Activated CD8-positive, alpha-beta T cell treated with anti-CD3 and anti-CD28 coated beads for 36 hours (primary cell): ENCODE measurements around the gene LTB. TPM values are rescaled to one million over a fixed set of nuclear protein-coding genes. Genes with fewer than 3 reads are reported as not detected.
A peak's percentile ranks its signal among the peaks of the same experiment; 100 is the strongest.

ENCODE experiments used
- ATAC-seq: fragments of 200-7000 bp; cut with Tn5 transposase; one replicate; pipeline ENCODE4 v1.10.0; 2021; ENCODE audit warnings: mild to moderate bottlenecking, moderate library complexity
- CTCF ChIA-PET: fragments of 350-600 bp; sonication (Branson Sonifier 250); formaldehyde crosslinking; loops from one replicate; lab custom pipeline; 2021; ENCODE audit warnings: antibody characterized with exemption; lab: Charles Lee
- POLR2A ChIA-PET: fragments of 350-600 bp; sonication (Branson Sonifier 250); formaldehyde crosslinking; loops from one replicate; lab custom pipeline; 2021; ENCODE audit warnings: antibody characterized with exemption; lab: Charles Lee
- DNase-seq: peaks from one replicate; pipeline ENCODE4 v3.0.0-alpha.2; 2020
- H3K27ac Mint-ChIP-seq: one replicate; pipeline ENCODE4 v1.8.0; 2021; ENCODE audit warnings: mild to moderate bottlenecking, mixed read lengths
- H3K27me3 Mint-ChIP-seq: one replicate; pipeline ENCODE4 v1.8.0; 2021; ENCODE audit warnings: mixed read lengths
- H3K36me3 Mint-ChIP-seq: one replicate; pipeline ENCODE4 v1.8.0; 2021; ENCODE audit warnings: low read depth, mixed read lengths
- H3K4me1 Mint-ChIP-seq: one replicate; pipeline ENCODE4 v1.8.0; 2021; ENCODE audit warnings: low read depth, mixed read lengths
- H3K4me3 Mint-ChIP-seq: one replicate; pipeline ENCODE4 v1.8.0; 2021; ENCODE audit warnings: mild to moderate bottlenecking, moderate library complexity, mixed read lengths
- H3K9me3 Mint-ChIP-seq: one replicate; pipeline ENCODE4 v1.8.0; 2021; ENCODE audit warnings: mixed read lengths
- intact Hi-C: fragments of 100-400 bp; cut with micrococcal nuclease; formaldehyde crosslinking; loops from one replicate; pipeline ENCODE4 v1.10.0; 2022
- total RNA-seq, 2 experiments: library from RNA; stranded (reverse); gene quantifications; one replicate each; pipeline ENCODE4 v1.2.3, GENCODE V29; 2021
- TF ChIP-seq, protein P1 (sequence below): fragments of 200-600 bp; IDR thresholded peaks from one replicate; pipeline ENCODE4 v1.8.0; 2022; ENCODE audit warnings: antibody characterized with exemption, mild to moderate bottlenecking

LTB gene
- total RNA-seq, 2 experiments from 2014 or later: 368 to 375 TPM

DNA sequence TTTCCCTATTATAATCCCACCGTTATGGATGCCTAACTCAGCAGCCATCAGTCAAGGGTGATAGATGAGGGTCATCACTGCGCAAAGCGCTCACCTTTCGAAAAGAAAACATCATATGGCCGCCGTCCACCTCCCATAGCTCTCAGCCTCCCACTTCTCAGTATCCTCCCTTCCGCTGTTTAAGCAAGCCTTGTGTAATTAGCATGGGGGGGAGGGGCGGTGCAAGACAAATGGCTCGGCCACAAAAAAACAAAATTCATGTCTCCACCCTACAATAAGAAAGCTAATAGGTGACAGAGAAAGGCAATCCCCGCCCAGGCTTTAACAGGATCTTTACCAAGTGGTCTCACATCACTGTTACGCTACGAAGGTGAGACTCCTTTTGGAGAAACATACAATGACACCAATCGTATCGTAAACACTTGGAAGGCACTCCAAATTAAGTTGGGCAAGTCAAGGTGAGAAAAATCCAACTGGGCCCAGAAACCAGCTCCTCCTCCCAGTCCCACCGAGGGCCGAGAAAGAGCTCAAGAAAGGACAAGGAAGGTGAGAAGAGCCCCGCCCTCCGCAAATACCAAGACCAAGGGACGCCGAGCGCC, 41.1 kb downstream of the LTB start:
- CTCF ChIA-PET: interaction anchor here (1.0 to 56.2 kb wide), 8 partner anchors 9 to 141 kb away, joined by 5 to 2542 read pairs (median 6); partner anchors contain the start of genes LST1, LTB, NCR3 and TNF
- POLR2A ChIA-PET: interaction anchor here (0.6 to 6.0 kb wide), 47 partner anchors 10 to 1312 kb away, joined by 3 to 97 read pairs (median 4); partner anchors contain the start of genes AIF1, C6orf47, CSNK2B and DXO
- ATAC-seq (peak; percentile 29), DNase-seq (peak; percentile 81)
- Mint-ChIP-seq H3K9me3 (no peaks in the 10 kb centered on the region), H3K4me1 (peaks cover 43% of the 10 kb centered on the region), H3K27me3 (no peaks in the 10 kb centered on the region), H3K36me3 (peaks cover 48% of the 10 kb centered on the region), H3K4me3 (peak overlapping the region; percentile 81), H3K27ac (peak overlapping the region; percentile 95)
- TF ChIP-seq, protein P1, sequence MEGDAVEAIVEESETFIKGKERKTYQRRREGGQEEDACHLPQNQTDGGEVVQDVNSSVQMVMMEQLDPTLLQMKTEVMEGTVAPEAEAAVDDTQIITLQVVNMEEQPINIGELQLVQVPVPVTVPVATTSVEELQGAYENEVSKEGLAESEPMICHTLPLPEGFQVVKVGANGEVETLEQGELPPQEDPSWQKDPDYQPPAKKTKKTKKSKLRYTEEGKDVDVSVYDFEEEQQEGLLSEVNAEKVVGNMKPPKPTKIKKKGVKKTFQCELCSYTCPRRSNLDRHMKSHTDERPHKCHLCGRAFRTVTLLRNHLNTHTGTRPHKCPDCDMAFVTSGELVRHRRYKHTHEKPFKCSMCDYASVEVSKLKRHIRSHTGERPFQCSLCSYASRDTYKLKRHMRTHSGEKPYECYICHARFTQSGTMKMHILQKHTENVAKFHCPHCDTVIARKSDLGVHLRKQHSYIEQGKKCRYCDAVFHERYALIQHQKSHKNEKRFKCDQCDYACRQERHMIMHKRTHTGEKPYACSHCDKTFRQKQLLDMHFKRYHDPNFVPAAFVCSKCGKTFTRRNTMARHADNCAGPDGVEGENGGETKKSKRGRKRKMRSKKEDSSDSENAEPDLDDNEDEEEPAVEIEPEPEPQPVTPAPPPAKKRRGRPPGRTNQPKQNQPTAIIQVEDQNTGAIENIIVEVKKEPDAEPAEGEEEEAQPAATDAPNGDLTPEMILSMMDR: no peak
- intact Hi-C loops: loop anchor here (2.0 to 10.0 kb wide), 3 partner anchors 48 to 194 kb away; partner anchors contain the start of genes C6orf47, CLIC1, CSNK2B and GPANK1

DNA sequence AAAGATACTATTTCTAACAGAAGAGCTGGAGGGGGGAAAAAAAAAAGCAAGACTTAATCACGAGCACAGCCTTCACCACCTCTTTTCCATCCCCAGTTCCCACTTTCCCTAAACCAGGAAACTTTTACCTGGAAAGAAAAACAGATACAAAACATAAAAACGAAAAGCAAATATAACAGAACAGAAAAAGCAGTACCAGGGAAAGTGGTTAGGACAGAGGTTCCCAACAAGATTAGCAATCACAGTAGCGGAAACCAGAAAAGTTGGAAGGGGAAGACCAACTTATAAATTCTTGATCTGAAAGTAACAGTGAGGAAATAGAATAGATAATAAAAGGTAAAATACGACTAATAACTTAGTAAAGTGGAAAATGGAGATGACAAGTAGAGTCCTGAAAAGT, 41.6 kb downstream of the LTB start:
- Mint-ChIP-seq H3K9me3 (no peaks in the 10 kb centered on the region), H3K4me3 (peak overlapping the region; percentile 81), H3K27me3 (no peaks in the 10 kb centered on the region), H3K27ac (peak overlapping the region; percentile 95), H3K4me1 (peaks cover 43% of the 10 kb centered on the region), H3K36me3 (peaks cover 53% of the 10 kb centered on the region)
- ATAC-seq (no peak), DNase-seq (no peak)
- ChIA-PET CTCF (interaction anchor here (1.2 to 56.2 kb wide), 6 partner anchors 10 to 82 kb away, joined by 5 to 2542 read pairs (median 12); partner anchors contain the start of genes LST1, LTB, NCR3 and TNF), POLR2A (interaction anchor here (0.8 to 6.0 kb wide), 24 partner anchors 9 to 1313 kb away, joined by 3 to 97 read pairs (median 6); partner anchors contain the start of genes C6orf47, DXO, GPANK1 and LSM2)
- intact Hi-C loops: loop anchor here (2.0 to 10.0 kb wide), 3 partner anchors 48 to 194 kb away; partner anchors contain the start of genes C6orf47, CLIC1, CSNK2B and GPANK1
- TF ChIP-seq, protein P1: no peak

GRCh38 chr6:31538805-31539400, 43.3 kb downstream of the LTB start:
- no peak for ATAC-seq
- intact Hi-C loops: no loop called here
- Mint-ChIP-seq H3K4me1 (peaks cover 52% of the 10 kb centered on the region), H3K27ac (peak overlapping the region; percentile 95), H3K27me3 (no peaks in the 10 kb centered on the region), H3K9me3 (no peaks in the 10 kb centered on the region), H3K4me3 (peak overlapping the region; percentile 81), H3K36me3 (peaks cover 70% of the 10 kb centered on the region)
- ChIA-PET POLR2A (interaction anchor here (0.6 to 6.0 kb wide), 12 partner anchors 9 to 113 kb away, joined by 3 to 97 read pairs (median 4); partner anchors contain the start of genes LTB, MCCD1, PRRC2A and TNF), CTCF (interaction anchor here (1.3 to 56.2 kb wide), 3 partner anchors 44 to 53 kb away, joined by 6 to 2542 read pairs (median 12); partner anchors contain the start of genes LST1, LTB, NCR3 and TNF)
- TF ChIP-seq, protein P1: no peak
- peak; percentile 29 for DNase-seq

GRCh38 chr6:31535538-31536324, 46.5 kb downstream of the LTB start:
- CTCF ChIA-PET: interaction anchor here (1.1 to 56.2 kb wide), 3 partner anchors 11 to 56 kb away, joined by 3 to 2542 read pairs (median 4); partner anchors contain the start of genes LST1, LTB, NCR3 and TNF
- Mint-ChIP-seq H3K27ac (peak overlapping the region; percentile 14), H3K4me3 (no peak overlapping the region), H3K9me3 (no peaks in the 10 kb centered on the region), H3K4me1 (peaks cover 58% of the 10 kb centered on the region), H3K36me3 (peaks cover 87% of the 10 kb centered on the region), H3K27me3 (no peaks in the 10 kb centered on the region)
- no peak for DNase-seq
- ATAC-seq: no peak
- POLR2A ChIA-PET: interaction anchor here (0.8 to 2.1 kb wide), 5 partner anchors 19 to 89 kb away, joined by 3 to 11 read pairs (median 7); partner anchors contain the start of gene MICB
- intact Hi-C loops: no loop called here
- TF ChIP-seq, protein P1: no peak
